Rectal smooth muscle tissue (tissue), 1 donor: ENCODE results near the gene CIDEB.

Experiments
- H3K27ac ChIP-seq: one replicate; pipeline ENCODE4 v1.7.0; 2013; ENCODE audit warnings: low read depth, low read length, inconsistent platforms
- H3K27me3 ChIP-seq: one replicate; pipeline ENCODE4 v1.7.0; 2013; ENCODE audit warnings: low read length; ENCODE audit not compliant: control insufficient read depth, insufficient read depth
- H3K36me3 ChIP-seq: one replicate; pipeline ENCODE4 v1.7.0; 2013; ENCODE audit warnings: low read length; ENCODE audit not compliant: control insufficient read depth, insufficient read depth
- H3K4me1 ChIP-seq: one replicate; pipeline ENCODE4 v1.7.0; 2013; ENCODE audit warnings: low read length; ENCODE audit not compliant: control insufficient read depth, insufficient read depth
- H3K4me3 ChIP-seq: one replicate; pipeline ENCODE4 v1.7.0; 2013; ENCODE audit warnings: low read length
- H3K9ac ChIP-seq: one replicate; pipeline ENCODE4 v1.7.0; 2013; ENCODE audit warnings: low read length

Gene CIDEB

DNA sequence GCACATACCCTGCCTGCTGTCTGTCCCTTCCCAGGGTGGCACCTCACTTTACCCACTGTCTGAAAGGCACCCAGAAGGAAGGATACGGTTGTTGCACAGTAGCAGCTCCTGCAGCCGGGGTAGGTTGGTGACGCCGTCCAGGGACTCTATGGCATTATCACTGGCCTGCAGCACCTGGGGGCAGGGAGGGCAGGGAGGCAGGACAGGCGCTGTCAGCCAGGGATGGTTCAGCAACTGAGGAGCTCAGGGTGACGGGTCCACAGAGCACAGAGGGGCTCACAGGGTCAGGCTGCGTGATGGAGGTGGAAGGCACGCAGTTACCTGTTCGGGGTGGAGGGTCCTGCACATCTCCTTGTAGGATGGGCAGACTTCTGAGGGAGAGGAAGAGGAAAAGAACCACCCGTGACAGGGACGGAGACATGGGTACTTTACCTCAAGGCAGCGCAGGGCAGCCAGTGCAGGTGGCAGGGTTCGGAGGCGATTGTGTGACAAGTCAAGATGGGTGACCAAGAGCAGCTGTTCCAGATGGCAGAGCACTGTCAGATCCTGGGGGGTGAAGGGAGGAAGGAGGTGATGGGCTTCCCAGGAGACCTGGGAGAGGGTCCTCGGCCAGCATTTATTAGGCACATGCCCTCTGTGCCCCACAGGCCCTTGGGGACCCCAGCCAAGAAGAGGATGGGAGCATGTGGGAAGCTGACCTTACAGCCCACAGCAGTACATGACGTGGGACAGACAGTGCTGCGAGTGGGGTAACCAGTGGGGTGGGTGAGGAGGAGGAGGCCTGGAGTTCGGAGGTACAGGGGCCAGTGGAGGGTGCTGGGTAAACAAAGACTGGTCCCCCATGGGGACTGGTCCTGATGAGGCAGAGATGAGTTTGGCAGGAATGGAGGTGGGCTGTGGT lies 41.2 kb downstream of the CIDEB start:
- Histone ChIP-seq H3K4me1 (no peaks in the 10 kb centered on the region), H3K36me3 (no peaks in the 10 kb centered on the region)

DNA sequence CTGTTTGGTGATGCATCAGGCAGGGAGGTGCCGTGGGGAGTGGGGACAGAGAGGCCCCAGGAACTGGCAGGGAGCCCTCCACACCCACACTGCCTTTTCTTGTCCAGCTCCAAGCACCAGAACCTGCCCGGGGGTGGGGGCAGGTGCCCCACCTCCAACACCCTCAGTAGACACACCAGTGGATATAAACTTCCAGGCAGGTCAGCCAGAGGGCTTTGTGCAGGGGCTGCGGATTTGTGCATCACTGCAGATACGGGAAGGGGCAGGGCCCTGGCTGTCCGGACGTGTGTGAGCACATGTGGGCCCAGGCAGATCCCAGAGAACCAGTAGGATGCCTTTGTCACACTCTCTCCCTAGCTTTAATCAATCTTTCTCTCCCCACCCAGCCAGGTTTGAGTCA lies 43.5 kb downstream of the CIDEB start:
- Histone ChIP-seq H3K4me1 (no peaks in the 10 kb centered on the region), H3K27ac (no peak overlapping the region), H3K9ac (no peak overlapping the region), H3K27me3 (no peaks in the 10 kb centered on the region), H3K36me3 (no peaks in the 10 kb centered on the region), H3K4me3 (no peak overlapping the region)

More for the DNA sequence above, 41.2 kb downstream of the CIDEB start:
- Histone ChIP-seq H3K9ac (no peak overlapping the region), H3K27me3 (no peaks in the 10 kb centered on the region), H3K4me3 (no peak overlapping the region), H3K27ac (no peak overlapping the region)

DNA sequence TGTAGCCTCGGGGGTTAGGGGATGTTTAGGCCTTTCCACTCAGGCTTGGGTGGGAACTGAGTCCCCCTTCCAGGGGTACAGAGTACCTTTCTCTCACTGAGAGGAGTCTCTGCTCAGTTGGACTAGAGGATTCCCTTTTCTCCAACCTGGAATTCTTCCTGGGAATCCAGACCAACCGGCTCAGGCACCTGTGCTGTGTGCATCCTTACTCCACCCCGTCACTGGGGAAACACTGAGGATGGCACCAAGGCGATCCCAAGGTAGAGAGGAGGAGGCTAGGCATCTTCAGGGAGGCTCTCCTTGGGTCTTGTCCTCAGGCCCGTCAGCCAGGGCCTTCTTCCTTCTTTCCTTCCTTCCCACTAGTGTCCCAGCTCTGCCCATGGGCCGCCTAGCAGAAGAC lies 43.9 kb downstream of the CIDEB start:
- no peaks in the 10 kb centered on the region for H3K36me3 ChIP-seq
- H3K27ac ChIP-seq, result no peak overlapping the region
- H3K4me1 ChIP-seq, result no peaks in the 10 kb centered on the region
- H3K4me3 ChIP-seq, result no peak overlapping the region
- H3K27me3 ChIP-seq, result no peaks in the 10 kb centered on the region
- H3K9ac ChIP-seq, result no peak overlapping the region

DNA sequence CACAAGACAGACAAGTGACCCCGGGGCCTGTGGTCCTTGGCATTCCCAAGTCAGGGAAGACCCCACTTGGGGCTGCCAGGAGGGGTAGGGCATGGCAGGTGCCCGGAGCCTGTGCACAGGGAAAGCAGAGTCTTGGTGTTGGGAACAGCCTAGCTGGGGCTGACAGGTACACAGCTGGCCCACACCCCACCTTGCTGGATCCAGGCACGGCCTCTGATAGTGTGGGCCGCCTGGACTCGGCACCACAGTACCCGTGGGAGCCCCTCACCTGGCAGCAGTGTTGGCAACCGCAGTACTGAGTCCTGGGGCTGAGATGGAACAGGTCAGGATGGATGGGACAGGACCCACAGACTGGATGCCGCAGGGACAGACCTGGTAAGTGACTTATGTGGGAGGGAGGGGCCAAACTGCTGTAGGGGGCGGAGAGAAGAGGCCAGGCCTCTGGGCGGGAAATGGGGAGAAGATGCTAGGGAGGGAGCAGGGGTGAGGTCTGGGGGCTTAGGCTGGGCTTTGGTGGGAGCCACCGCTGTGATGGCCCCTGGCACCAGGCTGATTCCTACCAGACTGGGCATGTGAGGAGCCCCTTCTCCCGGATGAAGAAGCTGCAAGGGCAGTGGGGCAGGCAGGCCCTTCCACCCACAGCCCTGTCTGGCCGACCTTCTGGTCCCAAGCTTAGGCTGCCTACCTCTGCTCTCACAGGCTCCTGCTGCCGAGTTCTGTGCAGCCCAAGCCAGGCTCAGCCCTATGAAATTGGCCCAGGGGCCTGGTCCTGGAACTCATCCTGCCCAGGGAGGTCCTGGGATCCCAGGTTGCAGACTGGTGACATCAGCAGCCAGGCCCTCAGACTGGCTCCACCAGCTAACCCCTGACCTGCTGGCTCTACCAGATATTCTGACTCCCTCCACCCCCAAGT lies 44.7 kb downstream of the CIDEB start, which contains the start of gene TGM1:
TGM1 (minus strand) TSS at position 357 of the 913 bp plus-strand sequence. CDS start 825 bp downstream, outside the sequence.
- no peaks in the 10 kb centered on the region for H3K36me3 ChIP-seq
- H3K4me3 ChIP-seq, result no peak within 1 kb of the TSS

DNA sequence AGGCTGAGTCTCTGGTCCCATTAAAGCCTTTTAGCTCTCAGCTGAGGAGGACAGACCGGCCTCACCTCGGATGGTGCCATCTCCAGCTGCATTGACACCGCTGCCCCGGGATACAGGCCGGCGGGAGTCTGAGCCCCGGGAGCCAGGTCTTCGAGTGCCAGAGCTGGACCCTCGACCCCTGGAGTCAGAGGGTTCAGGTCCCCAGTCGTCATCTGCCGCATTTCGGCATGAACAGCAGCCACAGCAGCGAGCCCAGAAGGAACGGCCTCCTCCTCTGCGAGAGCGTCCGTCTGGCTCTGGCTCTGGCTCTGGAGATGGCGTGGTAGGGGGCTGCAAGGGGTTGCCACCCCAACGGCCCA lies 45.8 kb downstream of the CIDEB start:
- no peaks in the 10 kb centered on the region for H3K36me3 ChIP-seq
- H3K27ac ChIP-seq, result no peak overlapping the region
- no peak overlapping the region for H3K4me3 ChIP-seq
- no peak overlapping the region for H3K9ac ChIP-seq
- no peaks in the 10 kb centered on the region for H3K27me3 ChIP-seq
- H3K4me1 ChIP-seq, result no peaks in the 10 kb centered on the region

More for the DNA sequence above, 44.7 kb downstream of the CIDEB start, which contains the start of gene TGM1:
- Histone ChIP-seq H3K27ac (no peak within 1 kb of the TSS), H3K4me1 (no peaks in the 10 kb centered on the region), H3K27me3 (no peaks in the 10 kb centered on the region), H3K9ac (no peak within 1 kb of the TSS)

DNA sequence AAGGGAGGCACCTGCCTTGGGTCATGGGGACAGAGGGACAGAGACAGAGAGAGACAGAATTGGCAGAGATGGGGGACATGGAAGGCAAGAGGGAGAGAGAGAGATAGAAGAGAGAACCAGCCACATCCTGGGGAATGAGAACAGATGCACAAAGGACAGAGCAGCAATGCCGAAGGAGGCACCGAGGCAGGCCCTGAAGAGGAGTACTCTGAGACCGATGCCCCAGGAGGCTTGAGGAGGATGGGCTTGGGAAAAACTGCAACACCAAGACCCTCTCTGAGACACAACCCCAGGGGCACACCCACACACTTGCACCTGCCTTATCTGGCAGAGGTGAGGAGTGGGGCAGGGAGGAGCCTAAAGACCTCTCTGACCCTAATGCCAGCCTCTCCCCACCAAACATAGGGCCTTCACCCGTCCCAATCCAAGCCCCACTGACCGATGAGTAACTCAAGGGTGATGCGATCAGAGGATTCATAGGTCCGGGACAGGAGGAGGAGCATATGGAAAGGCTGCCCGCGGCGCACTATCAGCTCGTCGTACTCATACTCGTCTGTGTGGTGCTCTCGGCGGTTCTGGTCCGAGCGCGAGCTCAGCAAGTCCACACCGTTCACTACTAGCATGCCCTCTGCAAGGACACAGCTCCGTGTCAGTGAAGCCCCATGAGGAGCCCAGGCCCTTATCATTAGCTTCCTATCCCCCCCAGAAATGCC lies 46.4 kb downstream of the CIDEB start:
- H3K4me1 ChIP-seq, result no peaks in the 10 kb centered on the region
- H3K36me3 ChIP-seq, result no peaks in the 10 kb centered on the region
- no peak overlapping the region for H3K4me3 ChIP-seq
- no peak overlapping the region for H3K9ac ChIP-seq
- no peaks in the 10 kb centered on the region for H3K27me3 ChIP-seq
- H3K27ac ChIP-seq, result no peak overlapping the region

DNA sequence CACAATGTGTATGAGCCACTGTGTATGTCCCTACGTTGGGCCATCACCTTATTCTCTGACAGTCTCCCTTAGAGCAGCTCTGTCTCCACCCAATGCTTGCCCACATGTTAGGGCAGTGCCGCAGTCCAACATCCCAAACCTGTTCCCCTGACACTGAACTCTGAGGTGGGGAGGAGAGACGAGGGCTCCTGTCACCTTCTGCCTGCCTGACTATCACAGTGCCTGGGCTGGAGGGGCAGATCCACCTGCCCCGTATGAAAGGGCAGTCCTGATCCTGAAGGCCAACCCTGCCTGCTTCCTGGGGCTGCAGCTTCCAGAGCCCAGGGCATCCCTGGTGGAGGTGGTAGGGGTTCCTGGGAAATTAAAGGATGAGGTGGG lies 47.0 kb downstream of the CIDEB start:
- no peak overlapping the region for H3K27ac ChIP-seq

DNA sequence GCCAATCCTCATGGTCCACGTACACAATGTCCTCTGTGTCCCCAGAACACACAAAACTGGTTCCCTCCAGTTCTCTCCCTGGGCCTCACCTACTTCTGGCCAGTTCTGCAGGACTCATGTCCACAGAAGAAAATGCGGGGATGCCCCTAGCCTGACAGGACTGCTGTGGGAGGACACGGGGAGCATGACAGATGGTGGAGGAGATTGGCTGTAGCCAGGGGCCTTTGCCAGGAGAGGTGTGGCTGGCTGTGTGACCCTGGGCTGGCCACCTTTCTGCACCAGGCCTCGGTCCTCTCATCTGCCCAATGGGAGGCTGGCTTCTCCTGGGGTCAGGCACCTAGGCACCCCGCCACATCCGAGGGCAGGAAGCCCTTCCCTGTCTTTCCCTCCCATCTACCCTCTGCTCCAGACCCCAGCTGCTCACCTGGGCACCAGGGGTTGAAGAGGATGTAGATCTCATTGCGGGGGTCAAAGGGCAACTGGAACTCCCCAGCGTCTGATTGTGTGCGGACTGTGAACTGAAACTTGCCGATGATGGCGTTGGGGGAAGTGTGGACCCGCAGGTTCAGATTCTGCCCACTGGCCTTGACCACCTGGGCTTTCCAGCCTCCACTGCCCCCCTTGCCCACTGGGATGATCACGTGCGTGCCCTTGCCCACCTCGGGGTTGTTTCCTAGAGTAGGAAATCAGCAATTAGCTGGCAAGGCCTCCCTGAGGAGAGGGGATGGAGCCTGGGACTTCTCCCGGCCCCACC lies 47.6 kb downstream of the CIDEB start:
- H3K4me1 ChIP-seq, result no peaks in the 10 kb centered on the region
- H3K36me3 ChIP-seq, result no peaks in the 10 kb centered on the region
- no peaks in the 10 kb centered on the region for H3K27me3 ChIP-seq
- no peak overlapping the region for H3K27ac ChIP-seq
- no peak overlapping the region for H3K9ac ChIP-seq
- H3K4me3 ChIP-seq, result no peak overlapping the region

More for the DNA sequence above, 47.0 kb downstream of the CIDEB start:
- Histone ChIP-seq H3K4me3 (no peak overlapping the region), H3K36me3 (no peaks in the 10 kb centered on the region), H3K4me1 (no peaks in the 10 kb centered on the region), H3K9ac (no peak overlapping the region), H3K27me3 (no peaks in the 10 kb centered on the region)

DNA sequence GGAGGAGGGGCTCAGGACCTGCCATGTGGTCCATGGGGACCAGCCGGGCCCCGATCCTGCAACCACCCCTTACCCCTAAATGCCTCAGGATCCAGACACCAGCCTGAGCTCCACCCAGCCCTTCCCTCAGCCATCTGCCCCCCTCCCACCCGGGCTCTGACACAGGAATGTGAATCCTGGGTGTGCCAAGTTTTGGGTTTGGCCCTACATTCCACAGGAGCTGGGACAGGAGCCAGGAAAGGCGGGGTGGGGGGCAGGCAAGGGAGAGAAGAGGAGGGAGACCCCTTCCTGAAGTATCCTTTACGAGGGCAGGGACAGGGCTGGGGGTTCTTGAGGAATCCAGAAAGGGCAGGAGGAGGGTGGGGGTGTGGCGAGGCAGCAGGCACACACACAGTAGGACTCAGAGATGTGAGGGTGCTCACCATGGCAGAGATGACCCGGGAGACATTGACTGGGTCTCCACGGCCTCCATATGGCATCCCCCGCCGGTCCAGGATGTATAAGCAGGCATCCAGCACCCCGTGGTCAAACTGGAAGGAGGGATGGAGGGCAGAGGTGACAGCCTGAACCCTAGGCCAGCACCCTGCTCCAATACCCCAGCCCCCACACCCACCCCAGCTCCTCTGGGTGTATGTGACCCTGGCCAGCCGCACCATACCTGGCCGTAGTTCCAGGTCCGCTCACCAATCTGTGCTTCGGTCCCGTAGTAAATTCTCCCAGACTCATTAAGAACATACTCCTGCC lies 48.3 kb downstream of the CIDEB start:
- Histone ChIP-seq H3K27me3 (no peaks in the 10 kb centered on the region), H3K9ac (no peak overlapping the region), H3K4me3 (no peak overlapping the region), H3K4me1 (no peaks in the 10 kb centered on the region), H3K36me3 (no peaks in the 10 kb centered on the region), H3K27ac (no peak overlapping the region)

DNA sequence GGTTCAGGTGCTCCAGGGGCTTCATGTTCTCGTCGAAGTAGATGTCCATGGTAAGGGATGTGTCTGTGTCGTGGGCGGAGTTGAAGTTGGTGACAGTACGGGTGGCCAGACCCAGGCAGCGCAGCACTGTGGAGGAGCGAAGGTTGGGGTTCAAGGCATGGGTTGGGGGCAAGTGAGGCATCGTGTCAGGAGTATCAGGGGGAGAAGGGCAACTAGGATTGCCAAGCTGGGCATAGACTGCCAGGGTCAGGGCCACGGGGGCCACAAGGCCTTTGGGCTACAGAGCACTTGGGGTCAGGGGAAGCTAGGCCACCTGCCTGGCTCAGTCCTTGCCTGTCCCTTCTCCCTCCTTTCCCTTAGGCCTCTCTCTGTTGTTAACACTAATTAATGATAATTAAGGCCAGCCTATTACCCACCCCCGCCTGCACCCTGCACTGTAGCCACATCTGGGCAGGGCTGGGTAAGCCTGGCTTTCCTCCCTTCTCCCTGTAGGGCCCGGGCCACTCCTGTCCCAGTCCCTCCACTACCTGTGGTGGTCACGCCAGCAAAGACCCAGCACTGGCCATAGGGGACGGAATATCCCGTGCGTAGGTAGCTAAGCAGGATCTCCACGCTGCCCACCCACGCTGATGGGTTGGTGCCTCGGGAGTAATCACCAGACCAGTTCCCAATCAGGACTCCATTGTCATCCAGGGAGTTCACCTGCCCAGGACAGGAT lies 49.1 kb downstream of the CIDEB start:
- H3K4me3 ChIP-seq, result no peak overlapping the region
- no peaks in the 10 kb centered on the region for H3K36me3 ChIP-seq
- H3K27ac ChIP-seq, result no peak overlapping the region

DNA sequence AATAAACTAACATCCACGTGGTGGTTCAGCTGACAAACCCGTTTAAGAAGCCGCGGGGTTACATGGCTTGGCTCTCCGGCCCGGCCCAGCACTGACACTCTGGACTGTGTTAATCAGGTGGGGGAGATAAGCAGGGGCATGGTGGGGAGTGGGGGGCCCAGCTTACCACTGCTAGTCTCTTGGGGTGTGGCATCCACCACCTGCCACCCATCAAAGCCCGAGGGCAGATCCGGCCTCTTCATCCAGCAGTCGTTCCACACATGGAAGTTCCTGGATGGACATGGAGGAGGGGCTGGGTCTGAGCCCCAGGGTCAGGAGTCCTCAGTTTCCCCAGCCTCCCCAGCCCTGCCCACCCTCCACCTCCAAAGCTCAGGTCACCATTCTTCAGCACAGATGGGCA lies 49.7 kb downstream of the CIDEB start:
- no peak overlapping the region for H3K27ac ChIP-seq

More for the DNA sequence above, 49.1 kb downstream of the CIDEB start:
- Histone ChIP-seq H3K27me3 (no peaks in the 10 kb centered on the region), H3K4me1 (no peaks in the 10 kb centered on the region), H3K9ac (no peak overlapping the region)

More for the DNA sequence above, 49.7 kb downstream of the CIDEB start:
- Histone ChIP-seq H3K9ac (no peak overlapping the region), H3K27me3 (no peaks in the 10 kb centered on the region), H3K4me3 (no peak overlapping the region), H3K4me1 (no peaks in the 10 kb centered on the region), H3K36me3 (no peaks in the 10 kb centered on the region)
